ENCODE results near the gene ULK4.
"Not testable (repeated sequence)": the region's sequence is repeated elsewhere in the genome, so short reads cannot be mapped to it uniquely, and the experiment has no call there.

Gene ULK4

GRCh38 chr3:41847679-41848078 lies 114.2 kb downstream of the ULK4 start:
- no peak for DNase-seq (ENCODE audit: low read depth)

GRCh38 chr3:41846850-41847249 lies 115.1 kb downstream of the ULK4 start:
- TF ChIP-seq CTCF (conservative IDR thresholded peaks at IDR 0.05; ENCODE audit: low read depth, low read length) = no peak
- no peak for DNase-seq (ENCODE audit: low read depth)
- no peak overlapping the region for H3K4me3 ChIP-seq (ENCODE audit: low read length)

More at GRCh38 chr3:41847679-41848078, 114.2 kb downstream of the ULK4 start:
- no peak for TF ChIP-seq CTCF (conservative IDR thresholded peaks at IDR 0.05; ENCODE audit: low read depth, low read length)
- no peak overlapping the region for H3K4me3 ChIP-seq (ENCODE audit: low read length)

- no peak for DNase-seq (ENCODE audit: low read depth)
- no peak for TF ChIP-seq CTCF (conservative IDR thresholded peaks at IDR 0.05; ENCODE audit: low read depth, low read length)
- H3K4me3 ChIP-seq (ENCODE audit: low read length) = no peak overlapping the region
Measured at GRCh38 chr3:41845826-41846225, 116.1 kb downstream of the ULK4 start.

GRCh38 chr3:41844256-41844655 lies 117.6 kb downstream of the ULK4 start:
- not testable (repeated sequence) for DNase-seq (ENCODE audit: low read depth); H3K4me3 ChIP-seq (ENCODE audit: low read length)

GRCh38 chr3:41840936-41841668 lies 120.8 kb downstream of the ULK4 start:
- H3K4me3 ChIP-seq (ENCODE audit: low read length); DNase-seq (ENCODE audit: low read depth): not testable (repeated sequence)

GRCh38 chr3:41836360-41837134 lies 125.4 kb downstream of the ULK4 start:
- DNase-seq (ENCODE audit: low read depth) = peak; percentile 27
- no peak for TF ChIP-seq CTCF (conservative IDR thresholded peaks at IDR 0.05; ENCODE audit: low read depth, low read length)
- H3K4me3 ChIP-seq (ENCODE audit: low read length) = no peak overlapping the region

- no peak for DNase-seq (ENCODE audit: low read depth)
- TF ChIP-seq CTCF (conservative IDR thresholded peaks at IDR 0.05; ENCODE audit: low read depth, low read length) = no peak
- H3K4me3 ChIP-seq (ENCODE audit: low read length) = no peak overlapping the region
Measured at GRCh38 chr3:41833628-41834027, 128.3 kb downstream of the ULK4 start.

GRCh38 chr3:41819236-41819635 lies 142.7 kb downstream of the ULK4 start:
- no peak for TF ChIP-seq CTCF (conservative IDR thresholded peaks at IDR 0.05; ENCODE audit: low read depth, low read length)
- no peak for DNase-seq (ENCODE audit: low read depth)
- no peak overlapping the region for H3K4me3 ChIP-seq (ENCODE audit: low read length)
